GM12878 (cell line): ENCODE measurements around the gene VARS1. TPM values are rescaled to one million over a fixed set of nuclear protein-coding genes. Genes with fewer than 3 reads are reported as not detected.
"Not testable (repeated sequence)": the region's sequence is repeated elsewhere in the genome, so short reads cannot be mapped to it uniquely, and the experiment has no call there.

Source experiments
- ATAC-seq: fragments of 200-7000 bp; cut with Tn5 transposase; 3 replicates; pipeline ENCODE4 v1.9.1; 2020; ENCODE audit warnings: mild to moderate bottlenecking, moderate library complexity
- BruUV-seq: library from RNA; stranded (reverse); fragments of 400-500 nt; replicated peaks from 2 replicates; lab custom pipeline; 2021; lab: Mats Ljungman, UMichigan
- CTCF ChIA-PET: fragments of 300-600 bp; sonication (Branson Sonifier 250); formaldehyde crosslinking; extraction: SDS; loops from one replicate; lab custom pipeline; 2021; ENCODE audit warnings: inconsistent platforms; lab: Yijun Ruan, JAX
- POLR2A ChIA-PET: fragments of 350-600 bp; formaldehyde crosslinking; extraction: SDS; loops from one replicate; lab custom pipeline; 2021; ENCODE audit warnings: inconsistent platforms; lab: Charles Lee
- RAD21 ChIA-PET: fragments of 300-600 bp; sonication (Branson Sonifier 250); formaldehyde crosslinking; loops from one replicate; lab custom pipeline; 2023; ENCODE audit warnings: antibody characterized with exemption; ENCODE audit not compliant: unreplicated experiment; lab: Charles Lee
- SMC1A ChIA-PET: fragments of 300-600 bp; sonication (Branson Sonifier 250); formaldehyde crosslinking; loops from one replicate; lab custom pipeline; 2023; ENCODE audit not compliant: unreplicated experiment, uncharacterized antibody; lab: Charles Lee
- DNase-seq: peaks from one replicate; pipeline ENCODE4 v3.0.0-alpha.2; 2011; ENCODE audit warnings: low read depth, low spot score
- FAIRE-seq: peaks from 3 replicates; lab custom pipeline; 2011; peaks lifted over from hg19 to GRCh38; lab: Jason Lieb, UNC
- H2AFZ ChIP-seq: 2 replicates; pipeline ENCODE4 v1.6.0; 2011; ENCODE audit warnings: low read depth, low read length, control low read depth; ENCODE audit not compliant: control insufficient read depth
- H3K27ac ChIP-seq: 2 replicates; pipeline ENCODE4 v1.5.1; 2011; ENCODE audit warnings: control low read depth; ENCODE audit not compliant: control insufficient read depth, insufficient read depth
- H3K27me3 ChIP-seq, 2 experiments: replicated peaks in 1 of 2; 2 replicates each; pipeline versions ENCODE4 v1.6.0 to v1.6.1; 2011; ENCODE audit warnings: low read length in 1 of 2; ENCODE audit not compliant: control insufficient read depth in 2 of 2, insufficient read depth in 2 of 2
- H3K36me3 ChIP-seq, 2 experiments: 2 replicates each; pipeline ENCODE4 v1.5.1; 2011; ENCODE audit warnings: low read length in 1 of 2; ENCODE audit not compliant: control insufficient read depth in 2 of 2, insufficient read depth in 2 of 2
- H3K4me1 ChIP-seq: 2 replicates; pipeline ENCODE4 v1.6.1; 2011; ENCODE audit warnings: mild to moderate bottlenecking, low read length, moderate library complexity, mixed read lengths; ENCODE audit not compliant: control insufficient read depth, insufficient read depth
- H3K4me2 ChIP-seq: 2 replicates; pipeline ENCODE4 v1.6.0; 2011; ENCODE audit warnings: control low read depth; ENCODE audit not compliant: control insufficient read depth, insufficient read depth
- H3K4me3 ChIP-seq: fragments of 200-600 bp; sonication (generic); 2 replicates; pipeline ENCODE4 v1.5.1; 2016
- H3K79me2 ChIP-seq: 2 replicates; pipeline ENCODE4 v1.6.0; 2011; ENCODE audit warnings: low read length; ENCODE audit not compliant: control insufficient read depth, insufficient read depth
- H3K9ac ChIP-seq: 2 replicates; pipeline ENCODE4 v1.8.0; 2011; ENCODE audit warnings: low read length, control low read depth, mixed read lengths; ENCODE audit not compliant: control insufficient read depth, insufficient read depth
- H3K9me3 ChIP-seq: replicated peaks from 3 replicates; pipeline ENCODE4 v1.5.1; 2011; ENCODE audit warnings: mild to moderate bottlenecking, low read length; ENCODE audit not compliant: control insufficient read depth, insufficient read depth
- H4K20me1 ChIP-seq: 2 replicates; pipeline ENCODE4 v1.6.0; 2011; ENCODE audit not compliant: control insufficient read depth, insufficient read depth
- BCL11A ChIP-seq: IDR thresholded peaks from 2 replicates; pipeline ENCODE4 v1.6.1; 2011; ENCODE audit warnings: low read depth, low read length
- GATAD2B ChIP-seq: fragments of 450-650 bp; conservative IDR thresholded peaks from 2 replicates; pipeline ENCODE4 v1.6.1; 2017; ENCODE audit warnings: low read depth, mild to moderate bottlenecking, moderate library complexity
- POLR2AphosphoS2 ChIP-seq: IDR thresholded peaks from 2 replicates; pipeline ENCODE4 v1.6.1; 2011; ENCODE audit warnings: low read depth, mild to moderate bottlenecking, low read length, improper control_type of control experiment, moderate library complexity
- RB1 ChIP-seq: fragments of 450-650 bp; formaldehyde crosslinking; IDR thresholded peaks from 2 replicates; pipeline ENCODE4 v1.6.1; 2017; ENCODE audit warnings: mild to moderate bottlenecking, borderline replicate concordance
- RBBP5 ChIP-seq: fragments of 200-600 bp; sonication (generic); conservative IDR thresholded peaks from 2 replicates; pipeline ENCODE4 v1.6.1; 2016
- SIX5 ChIP-seq: IDR thresholded peaks from 2 replicates; pipeline ENCODE4 v1.6.1; 2011; ENCODE audit warnings: mild to moderate bottlenecking, low read depth, low read length, moderate library complexity; ENCODE audit not compliant: severe bottlenecking
- SKIL ChIP-seq: fragments of 450-650 bp; IDR thresholded peaks from 2 replicates; pipeline ENCODE4 v1.6.1; 2017; ENCODE audit warnings: mild to moderate bottlenecking, low read depth, inconsistent platforms; ENCODE audit not compliant: poor library complexity, severe bottlenecking
- SREBF1 ChIP-seq: IDR thresholded peaks from 2 replicates; pipeline ENCODE4 v1.6.1; 2012; ENCODE audit warnings: mild to moderate bottlenecking, low read length
- SRF ChIP-seq, 2 experiments: IDR thresholded peaks; 2 replicates each; pipeline ENCODE4 v1.6.1; 2011; ENCODE audit warnings: low read depth in 2 of 2, low read length in 2 of 2, mild to moderate bottlenecking in 1 of 2, moderate library complexity in 1 of 2
- STAT3 ChIP-seq: IDR thresholded peaks from 2 replicates; pipeline ENCODE4 v1.6.1; 2011; ENCODE audit warnings: low read depth, low read length, improper control_type of control experiment
- WRNIP1 ChIP-seq: IDR thresholded peaks from 2 replicates; pipeline ENCODE4 v1.6.1; 2011; ENCODE audit warnings: low read depth, low read length, improper control_type of control experiment, borderline replicate concordance
- WGBS: methylation state at CpG from one replicate; pipeline ENCODE4 v1.1.6; 2016; ENCODE audit warnings: low lambda C conversion rate; ENCODE audit not compliant: insufficient replicate concordance, insufficient coverage; ENCODE audit errors: missing lambda C conversion rate; 5-methylcytosine and 5-hydroxymethylcytosine counted together
- in situ Hi-C: fragments of 300-500 bp; cut with MboI; formaldehyde crosslinking; loops from 9 replicates; pipeline ENCODE4 v1.14.3; 2018; ENCODE audit warnings: mixed read lengths
- intact Hi-C: fragments of 100-400 bp; cut with micrococcal nuclease; formaldehyde crosslinking; loops from one replicate; pipeline ENCODE4 v1.14.2; 2022; ENCODE audit not compliant: unreplicated experiment
- polyA plus RNA-seq, 11 experiments: library from polyadenylated mRNA; depleted of rRNA in 4 of 11; unstranded in 6 of 11; stranded (reverse) in 5 of 11; fragments of >200 nt; fragmentation: Nextera tagmentation in 4 of 11; fragmentation: Illumina TruSeq in 1 of 11; extraction: Ambion mirVana in 4 of 11; extraction: Trizol in 1 of 11; gene quantifications; 1 replicate in 1 of 11; 2 replicates in 10 of 11; pipeline versions ENCODE4 v1.2.1 to v1.2.3, GENCODE V29; 2011 to 2016; ENCODE audit warnings: inconsistent platforms in 2 of 11, missing spikeins in 2 of 11, low read depth in 1 of 11
- total RNA-seq, 4 experiments: library from RNA; depleted of rRNA in 3 of 4; stranded (reverse); fragments of >200 nt in 3 of 4; fragmentation: Illumina TruSeq in 1 of 4; extraction: Trizol in 1 of 4; gene quantifications; 2 replicates each; pipeline versions ENCODE4 v1.2.1 to v1.2.3, GENCODE V29; 2013 to 2021

The VARS1 gene
- total and polyA plus RNA-seq, 10 of the 15 experiments (the other 5 are each of a cell fraction or from before 2014, with no cell fraction given) = 1.2 to 243 (median 80.7) TPM

GRCh38 chr6:31842053-31842452, 46.5 kb upstream of the VARS1 start:
- no peak overlapping the region for H3K27ac ChIP-seq
- no peak overlapping the region for H3K9ac ChIP-seq
- H3K4me2 ChIP-seq = no peak overlapping the region
- SMC1A ChIA-PET = interaction anchor here (1.0 kb wide), 1 partner anchor 110 kb away, joined by 3 read pairs; no protein-coding TSS in a partner anchor
- H3K27me3 ChIP-seq = no peaks in the 10 kb centered on the region
- no peak for DNase-seq
- POLR2A ChIA-PET = interaction anchor here (0.8 kb wide), 1 partner anchor 16 kb away, joined by 3 read pairs; no protein-coding TSS in a partner anchor
- no peak for ATAC-seq
- in situ Hi-C loops = no loop called here
- RAD21 ChIA-PET = no interaction called here
- no TSS peak for BruUV-seq
- peaks cover 9 to 24% of the 10 kb centered on the region in 2 experiments for H3K36me3 ChIP-seq
- H3K4me3 ChIP-seq = no peak overlapping the region
- H3K4me1 ChIP-seq = peaks cover 13% of the 10 kb centered on the region
- H3K79me2 ChIP-seq = peaks cover 23% of the 10 kb centered on the region
- H2AFZ ChIP-seq = no peak overlapping the region
- CTCF ChIA-PET = interaction anchor here (1.4 kb wide), 1 partner anchor 12 kb away, joined by 4 read pairs; no protein-coding TSS in a partner anchor
- peaks cover 9% of the 10 kb centered on the region for H4K20me1 ChIP-seq
- no peaks in the 10 kb centered on the region for H3K9me3 ChIP-seq
- WGBS = 94% methylated on average over 9 of the region's 9 CpGs
- no peak for TF ChIP-seq SRF (IDR thresholded peaks at IDR 0.05; ENCODE audit: low read depth in 2 of 2, low read length in 2 of 2)
- TF ChIP-seq BCL11A = no peak
- no peak for TF ChIP-seq SKIL
- no peak for TF ChIP-seq RB1
- no peak for TF ChIP-seq WRNIP1
- TF ChIP-seq STAT3 = no peak
- TF ChIP-seq SIX5 = no peak
- no peak for TF ChIP-seq SREBF1
- TF ChIP-seq GATAD2B = no peak
- TF ChIP-seq POLR2AphosphoS2 = no peak
- no peak for TF ChIP-seq RBBP5
- TF ChIP-seq, all 136 proteins: peak for 0
- FAIRE-seq = no peak
- intact Hi-C loops = no loop called here

GRCh38 chr6:31839779-31840126, 44.2 kb upstream of the VARS1 start:
- H3K9ac ChIP-seq, ATAC-seq, H3K27ac ChIP-seq, BruUV-seq, H2AFZ ChIP-seq, H3K9me3 ChIP-seq, H3K27me3 ChIP-seq, intact Hi-C loops, H3K4me2 ChIP-seq, H4K20me1 ChIP-seq, H3K4me3 ChIP-seq, FAIRE-seq, DNase-seq: not testable (repeated sequence)
- Histone ChIP-seq H3K4me1 (peaks cover 13% of the 10 kb centered on the region), H3K36me3 (peaks cover 10 to 24% of the 10 kb centered on the region in 2 experiments), H3K79me2 (peaks cover 46% of the 10 kb centered on the region)
- WGBS = 90% methylated on average over 8 of the region's 8 CpGs
- ChIA-PET RAD21 (interaction anchor here (1.7 kb wide), 1 partner anchor 23 kb away, joined by 4 read pairs; the partner anchor contains the start of gene NEU1), SMC1A (interaction anchor here (0.9 to 2.3 kb wide), 4 partner anchors 23 to 112 kb away, joined by 3 to 13 read pairs (median 4); partner anchors contain the start of gene NEU1), POLR2A (interaction anchor here (0.6 to 10.9 kb wide), 4 partner anchors 9 to 102 kb away, joined by 3 to 122 read pairs (median 6); partner anchors contain the start of genes CLIC1 and MSH5), CTCF (interaction anchor here (0.7 to 1.5 kb wide), 4 partner anchors 23 to 160 kb away, joined by 3 to 5 read pairs (median 3); partner anchors contain the start of gene NEU1)
- in situ Hi-C loops = loop anchor here (10.0 kb wide), 1 partner anchor 295 kb away; the partner anchor contains the start of genes ATP6V1G2, DDX39B and NFKBIL1
